Bronchial epithelial cell (primary cell): ENCODE data around the gene ELF5. TPM values are rescaled to one million over a fixed set of nuclear protein-coding genes. Genes with fewer than 3 reads are reported as not detected.

ENCODE experiments used
- DNase-seq: peaks from one replicate; pipeline ENCODE4 v3.0.0-alpha.2; 2010; ENCODE audit warnings: low read depth
- FAIRE-seq: peaks from 2 replicates; lab custom pipeline; 2011; peaks lifted over from hg19 to GRCh38; lab: Jason Lieb, UNC
- H3K27me3 ChIP-seq: 2 replicates; pipeline ENCODE4 v1.5.1; 2011; ENCODE audit warnings: low read length; ENCODE audit not compliant: control insufficient read depth, insufficient read depth
- H3K36me3 ChIP-seq: 2 replicates; pipeline ENCODE4 v1.5.1; 2011; ENCODE audit warnings: low read length; ENCODE audit not compliant: control insufficient read depth, insufficient read depth
- H3K4me3 ChIP-seq: 2 replicates; pipeline ENCODE4 v1.5.1; 2011; ENCODE audit warnings: mild to moderate bottlenecking, low read depth, low read length, control low read depth
- CTCF ChIP-seq: IDR thresholded peaks from 2 replicates; pipeline ENCODE4 v1.5.1; 2011; ENCODE audit warnings: mild to moderate bottlenecking, moderate library complexity, low read length, control low read depth, inconsistent platforms; ENCODE audit not compliant: insufficient read depth, severe bottlenecking
- total RNA-seq: library from RNA; depleted of rRNA; stranded (reverse); fragments of >200 nt; gene quantifications from 2 replicates; pipeline ENCODE4 v1.2.1, GENCODE V29; 2014

ELF5 gene
- total RNA-seq, 1 donor from 2014 or later: 0.53 TPM

GRCh38 chr11:34510673-34511072, 2.9 kb downstream of the ELF5 start:
- H3K4me3 ChIP-seq: no peak overlapping the region
- no peaks in the 10 kb centered on the region for H3K27me3 ChIP-seq
- DNase-seq: no peak
- no peak for FAIRE-seq
- H3K36me3 ChIP-seq: no peaks in the 10 kb centered on the region
- no peak for TF ChIP-seq CTCF

- no peak for TF ChIP-seq CTCF
- FAIRE-seq (no peak), DNase-seq (no peak)
- Histone ChIP-seq H3K36me3 (no peaks in the 10 kb centered on the region), H3K27me3 (no peaks in the 10 kb centered on the region), H3K4me3 (no peak overlapping the region)
These were observed 3.4 kb downstream of the ELF5 start for GRCh38 chr11:34510218-34510617.

- no peak for TF ChIP-seq CTCF
- FAIRE-seq (no peak), DNase-seq (no peak)
- Histone ChIP-seq H3K4me3 (no peak overlapping the region), H3K27me3 (no peaks in the 10 kb centered on the region), H3K36me3 (no peaks in the 10 kb centered on the region)
These were observed 4.2 kb downstream of the ELF5 start for GRCh38 chr11:34509336-34509876.

GRCh38 chr11:34508524-34508923, 5.1 kb downstream of the ELF5 start:
- TF ChIP-seq CTCF: no peak
- DNase-seq (no peak), FAIRE-seq (no peak)
- Histone ChIP-seq H3K36me3 (no peaks in the 10 kb centered on the region), H3K27me3 (no peaks in the 10 kb centered on the region), H3K4me3 (no peak overlapping the region)

- DNase-seq (no peak), FAIRE-seq (no peak)
- H3K4me3 ChIP-seq: no peak overlapping the region
- no peaks in the 10 kb centered on the region for H3K27me3 ChIP-seq
- H3K36me3 ChIP-seq: no peaks in the 10 kb centered on the region
- no peak for TF ChIP-seq CTCF
These were observed 6.0 kb downstream of the ELF5 start for GRCh38 chr11:34507610-34508009.

- no peak overlapping the region for H3K4me3 ChIP-seq
- TF ChIP-seq CTCF: no peak
- FAIRE-seq (no peak), DNase-seq (no peak)
- H3K27me3 ChIP-seq: no peaks in the 10 kb centered on the region
- H3K36me3 ChIP-seq: no peaks in the 10 kb centered on the region
These were observed 6.4 kb downstream of the ELF5 start for GRCh38 chr11:34507156-34507555.
